SK-N-SH treated with all-trans-retinoic acid at 6 μM for 48 hours (cell line): ENCODE results near the gene PSG4.
"Not testable (repeated sequence)": the region's sequence is repeated elsewhere in the genome, so short reads cannot be mapped to it uniquely, and the experiment has no call there.

Experiments
- ATAC-seq: fragments of 200-7000 bp; cut with Tn5 transposase; 3 replicates; pipeline ENCODE4 v1.9.1; 2020; ENCODE audit warnings: mild to moderate bottlenecking, moderate library complexity
- CSDC2 ChIP-seq: fragments of 250-450 bp; sonication (Bioruptor Pico); IDR thresholded peaks from 2 replicates; pipeline ENCODE4 v1.5.0; 2020; ENCODE audit warnings: mild to moderate bottlenecking, moderate library complexity
- ISL1 ChIP-seq: fragments of 250-450 bp; sonication (Bioruptor Pico); IDR thresholded peaks from 2 replicates; pipeline ENCODE4 v2.1.2; 2022; ENCODE audit warnings: mild to moderate bottlenecking, moderate library complexity
- SNAI2 ChIP-seq: fragments of 250-450 bp; sonication (Bioruptor Pico); IDR thresholded peaks from 2 replicates; pipeline ENCODE4 v1.5.0; 2020; ENCODE audit warnings: mild to moderate bottlenecking, moderate library complexity
- TF ChIP-seq, protein P1 (sequence below): fragments of 250-450 bp; sonication (Bioruptor Pico); IDR thresholded peaks from 2 replicates; pipeline ENCODE4 v1.5.1; 2020; ENCODE audit warnings: low read depth, mild to moderate bottlenecking, moderate library complexity

PSG4 gene

DNA sequence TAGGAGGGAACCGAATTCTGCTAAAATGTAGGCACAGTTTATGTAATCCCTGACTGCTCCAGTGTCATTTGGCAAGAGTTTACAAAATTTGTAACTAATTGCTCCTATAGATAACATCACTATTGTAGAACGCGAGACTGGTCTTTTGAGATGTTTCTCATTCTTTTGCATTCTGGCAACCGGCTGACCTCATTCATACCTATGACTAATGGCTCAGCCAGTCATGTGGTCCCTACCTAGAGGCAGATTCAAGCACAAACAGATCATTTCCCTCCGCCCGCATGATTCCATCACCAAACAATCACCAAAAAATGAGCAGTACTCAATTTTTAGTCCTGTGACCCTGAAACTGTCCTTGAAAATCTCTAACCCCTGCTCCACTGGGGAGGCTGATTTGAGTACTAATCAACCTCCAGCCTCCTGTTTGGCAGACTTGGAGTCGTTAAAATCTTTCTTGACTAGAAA lies 4.1 kb downstream of the PSG4 start:
- TF ChIP-seq, protein P1, sequence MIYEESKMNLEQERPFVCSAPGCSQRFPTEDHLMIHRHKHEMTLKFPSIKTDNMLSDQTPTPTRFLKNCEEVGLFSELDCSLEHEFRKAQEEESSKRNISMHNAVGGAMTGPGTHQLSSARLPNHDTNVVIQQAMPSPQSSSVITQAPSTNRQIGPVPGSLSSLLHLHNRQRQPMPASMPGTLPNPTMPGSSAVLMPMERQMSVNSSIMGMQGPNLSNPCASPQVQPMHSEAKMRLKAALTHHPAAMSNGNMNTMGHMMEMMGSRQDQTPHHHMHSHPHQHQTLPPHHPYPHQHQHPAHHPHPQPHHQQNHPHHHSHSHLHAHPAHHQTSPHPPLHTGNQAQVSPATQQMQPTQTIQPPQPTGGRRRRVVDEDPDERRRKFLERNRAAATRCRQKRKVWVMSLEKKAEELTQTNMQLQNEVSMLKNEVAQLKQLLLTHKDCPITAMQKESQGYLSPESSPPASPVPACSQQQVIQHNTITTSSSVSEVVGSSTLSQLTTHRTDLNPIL (CRISPR knock-in tag), result peak; percentile 63; the same call in 1 of the 2 replicates
- TF ChIP-seq SNAI2 (CRISPR knock-in tag) (peak; percentile 25; the same call in 1 of the 2 replicates), ISL1 (CRISPR knock-in tag) (peak; percentile 57), CSDC2 (0 out of 2 replicates have a peak, but pooled peaks have one; percentile 19)
- peak; percentile 89 for ATAC-seq

DNA sequence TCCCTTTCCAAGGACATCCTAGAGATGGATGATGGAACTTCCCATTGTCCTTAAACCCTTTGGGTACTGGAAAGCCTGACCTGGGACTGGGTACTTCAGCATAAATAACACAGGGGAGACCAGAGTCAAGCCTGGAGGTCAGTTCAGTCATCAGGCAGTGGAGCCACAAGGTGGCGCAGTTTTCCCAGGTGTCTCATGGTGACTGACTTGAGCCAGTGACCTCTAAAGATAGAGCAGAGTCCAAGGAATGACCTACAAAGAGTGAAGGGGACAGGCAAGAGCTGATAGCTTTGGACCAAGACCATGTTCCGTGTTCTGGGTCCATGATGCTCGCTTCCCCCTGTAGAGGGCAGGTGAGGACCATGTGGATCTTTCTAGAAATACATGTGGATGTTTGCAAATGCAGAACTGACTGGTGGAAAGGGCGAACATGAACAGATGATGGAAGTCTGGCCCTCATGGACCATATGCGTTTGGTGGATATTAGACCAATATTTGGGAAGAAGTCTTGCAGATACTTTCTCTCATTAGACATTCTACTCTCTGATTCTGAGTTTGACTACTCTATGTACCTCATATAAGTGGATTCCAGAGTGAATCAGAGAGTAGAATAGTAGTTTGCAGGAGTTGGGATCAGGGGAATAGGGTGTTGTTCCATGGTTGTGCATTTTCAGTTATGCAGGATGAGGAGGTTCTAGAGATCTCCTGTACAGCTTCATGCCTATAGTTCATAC lies 6.6 kb downstream of the PSG4 start:
- ATAC-seq, result not testable (repeated sequence)

DNA sequence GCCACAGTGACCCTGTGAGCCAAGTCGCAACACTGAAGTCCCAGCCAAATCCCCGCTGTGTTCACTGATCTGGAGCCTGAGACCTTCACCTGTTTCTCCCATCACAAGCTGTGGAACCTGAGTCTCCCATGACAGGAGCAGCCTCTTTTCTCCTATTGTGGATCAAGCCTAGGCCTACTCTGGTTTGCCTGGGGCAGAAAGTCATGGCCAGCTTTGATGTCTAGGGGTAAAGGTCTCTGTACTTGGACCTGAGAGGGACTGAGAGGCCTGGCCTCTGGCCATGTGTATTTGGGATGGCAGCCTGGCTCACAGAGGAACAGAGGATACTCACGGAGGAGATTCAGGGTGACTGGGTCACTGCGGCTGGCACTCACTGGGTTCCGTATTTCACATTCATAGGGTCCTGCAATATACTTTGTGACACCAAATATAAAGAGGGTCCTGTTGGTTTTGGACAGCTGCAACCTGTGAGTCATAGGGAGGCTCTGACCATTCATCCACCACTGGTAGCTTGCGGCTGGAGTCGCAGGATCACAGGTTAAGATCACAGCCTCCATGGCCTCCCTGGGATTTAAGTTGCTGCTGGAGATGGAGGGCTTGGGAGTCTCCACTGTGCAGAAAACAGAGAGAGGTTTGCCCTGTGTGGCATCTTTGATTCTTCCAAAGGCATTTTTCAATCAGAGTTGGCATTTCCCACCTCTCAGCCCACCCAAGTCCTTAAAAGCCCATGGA lies 7.6 kb downstream of the PSG4 start:
- ATAC-seq, result not testable (repeated sequence)

DNA sequence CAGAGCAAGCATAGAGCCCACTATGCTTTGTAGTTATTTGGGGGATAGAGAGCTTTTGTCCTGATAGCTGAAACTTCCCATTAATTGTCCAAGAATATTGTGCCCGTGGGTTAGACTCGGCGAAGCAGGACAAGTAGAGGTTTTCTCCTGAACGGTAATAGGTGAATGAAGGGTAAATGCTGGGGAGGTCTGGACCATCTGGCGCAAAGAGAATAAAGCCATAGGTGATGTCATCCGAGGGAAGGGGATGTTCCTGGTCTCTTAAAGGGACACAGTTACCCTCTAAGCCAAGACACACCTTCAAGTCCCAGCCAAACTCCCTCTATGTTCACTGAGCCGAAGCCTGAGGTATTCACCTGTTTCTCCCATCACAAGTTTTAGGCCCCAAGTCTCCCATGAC lies 11.0 kb downstream of the PSG4 start:
- ATAC-seq, result not testable (repeated sequence)

DNA sequence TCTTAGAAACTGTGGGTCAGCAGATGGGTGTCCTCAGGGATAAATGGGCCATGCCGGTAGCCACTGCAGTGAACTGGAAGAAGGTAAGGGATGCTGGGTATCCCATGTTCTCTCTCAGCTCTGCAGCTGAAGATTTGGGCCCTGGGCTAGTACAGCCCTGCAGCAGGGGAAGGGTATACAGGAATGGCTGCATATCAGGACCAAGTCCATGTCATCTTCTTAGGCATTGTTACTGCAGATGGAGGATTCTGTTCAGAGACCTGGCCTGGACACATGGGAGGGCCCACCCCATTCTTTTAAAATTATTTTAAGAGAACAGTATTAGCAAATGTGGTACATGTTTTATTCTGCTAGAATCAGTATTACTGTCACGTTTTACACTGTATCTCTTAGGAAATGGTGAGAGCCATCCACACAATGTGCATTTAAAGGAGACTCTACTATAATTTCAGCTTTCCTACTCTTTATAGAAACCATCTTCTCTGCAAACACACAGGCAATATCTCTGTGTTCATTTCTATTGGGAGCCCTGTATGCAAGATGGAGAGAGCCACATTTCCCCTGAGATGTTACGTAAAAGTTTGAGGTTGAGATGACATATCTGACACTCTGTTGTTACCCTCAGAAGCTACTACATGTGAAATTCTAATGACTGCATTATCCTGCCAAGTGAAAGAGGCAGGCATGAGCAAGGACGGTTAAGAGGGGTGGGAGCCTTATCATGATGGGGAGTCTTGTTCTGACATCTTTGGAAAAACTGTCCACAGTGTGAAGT lies 12.9 kb downstream of the PSG4 start:
- ATAC-seq, result not testable (repeated sequence)

DNA sequence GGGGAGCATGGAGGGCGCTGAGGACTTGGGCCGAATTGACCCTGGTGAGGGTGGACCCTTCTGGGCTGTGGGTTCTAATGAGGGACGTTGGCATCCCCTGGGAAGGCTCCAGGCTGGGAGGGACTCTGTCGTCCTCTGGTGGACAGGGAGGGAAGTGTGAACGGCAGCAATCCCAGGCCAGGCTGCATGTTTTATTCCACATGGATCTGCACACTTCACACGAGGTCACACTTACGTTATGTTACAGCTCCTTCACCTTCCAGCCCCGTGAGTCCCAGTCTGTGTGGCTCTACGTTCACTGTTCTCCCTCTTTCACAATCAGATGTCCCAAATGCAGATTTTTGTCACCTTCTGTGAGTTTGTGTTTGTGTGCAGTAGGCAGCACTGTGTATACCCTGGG lies 17.3 kb downstream of the PSG4 start:
- ATAC-seq, result not testable (repeated sequence)

DNA sequence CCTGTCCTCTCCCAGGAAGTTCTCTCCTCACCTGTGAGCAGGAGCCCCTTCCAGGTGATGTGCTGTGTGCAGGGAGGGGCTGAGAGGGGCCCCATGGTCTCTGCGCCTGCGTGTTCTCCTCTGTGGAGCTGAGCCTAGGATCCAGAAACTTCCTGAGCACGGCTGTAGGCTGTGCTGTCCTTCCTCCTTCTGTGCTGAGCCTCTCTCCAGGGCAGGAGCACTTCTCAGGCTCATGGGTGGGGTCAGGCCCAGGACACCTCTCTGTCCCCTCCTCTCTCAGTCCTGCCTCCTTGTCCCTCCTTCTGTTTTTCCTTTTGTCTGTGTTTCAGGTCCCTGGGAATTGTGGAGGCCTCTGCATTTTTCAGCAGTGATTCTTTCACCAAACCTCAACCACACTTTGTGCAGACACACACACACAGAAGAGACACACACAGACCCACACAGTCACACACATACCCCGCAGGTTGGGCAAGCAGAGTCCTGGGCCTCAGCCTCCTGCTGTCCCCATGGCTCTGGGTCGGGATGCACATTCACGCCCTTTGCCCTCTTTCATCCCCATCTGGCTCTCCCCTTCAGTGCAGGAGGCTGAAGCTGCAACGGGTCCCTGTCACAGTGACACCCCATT lies 19.0 kb downstream of the PSG4 start, which contains the start of gene PSG5:
PSG5 (minus strand) TSS at position 226 of the 625 bp plus-strand sequence; CDS start at position 95, 131 bp downstream.
- not testable (repeated sequence) for ATAC-seq

DNA sequence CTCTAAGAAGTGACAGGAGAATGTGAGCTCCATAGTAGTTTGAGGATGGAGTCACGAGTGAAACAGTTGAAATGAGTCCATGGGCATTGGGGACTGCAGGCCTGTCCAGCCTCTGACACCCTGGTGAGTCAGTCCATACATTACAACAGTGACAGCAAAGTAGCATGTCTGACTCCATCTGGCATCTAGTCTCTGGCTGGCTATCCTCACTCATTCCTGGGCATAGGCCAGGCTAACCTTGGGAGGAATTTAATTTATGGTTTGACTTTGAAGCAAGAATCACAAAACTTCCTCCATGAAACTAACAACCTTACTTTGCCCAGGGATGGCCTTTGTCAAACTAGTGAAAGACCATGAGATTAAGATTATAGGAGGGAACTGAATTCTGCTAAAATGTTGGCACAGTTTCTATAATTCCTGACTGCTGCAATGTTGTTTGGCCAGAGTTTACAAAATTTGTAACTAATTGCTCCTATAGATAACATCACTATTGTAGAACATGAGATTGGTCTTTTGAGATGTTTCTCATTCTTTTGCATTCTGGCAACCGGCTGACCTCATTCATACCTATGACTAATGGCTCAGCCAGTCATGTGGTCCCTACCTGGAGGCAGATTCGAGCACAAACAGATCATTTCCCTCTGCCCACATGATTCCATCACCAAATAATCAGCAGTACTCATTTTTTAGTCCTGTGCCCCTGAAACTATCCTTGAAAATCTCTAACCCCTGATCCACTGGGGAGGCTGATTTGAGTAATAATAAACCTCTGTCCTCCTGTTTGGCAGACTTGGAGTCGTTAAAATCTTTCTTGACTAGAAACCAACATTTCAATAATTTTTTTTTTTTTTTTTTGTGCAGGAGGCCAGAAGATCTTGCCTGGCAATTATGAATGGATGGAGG lies 23.3 kb downstream of the PSG4 start:
- TF ChIP-seq ISL1 (CRISPR knock-in tag), result peak; percentile 79
- ATAC-seq, result peak; percentile 88

DNA sequence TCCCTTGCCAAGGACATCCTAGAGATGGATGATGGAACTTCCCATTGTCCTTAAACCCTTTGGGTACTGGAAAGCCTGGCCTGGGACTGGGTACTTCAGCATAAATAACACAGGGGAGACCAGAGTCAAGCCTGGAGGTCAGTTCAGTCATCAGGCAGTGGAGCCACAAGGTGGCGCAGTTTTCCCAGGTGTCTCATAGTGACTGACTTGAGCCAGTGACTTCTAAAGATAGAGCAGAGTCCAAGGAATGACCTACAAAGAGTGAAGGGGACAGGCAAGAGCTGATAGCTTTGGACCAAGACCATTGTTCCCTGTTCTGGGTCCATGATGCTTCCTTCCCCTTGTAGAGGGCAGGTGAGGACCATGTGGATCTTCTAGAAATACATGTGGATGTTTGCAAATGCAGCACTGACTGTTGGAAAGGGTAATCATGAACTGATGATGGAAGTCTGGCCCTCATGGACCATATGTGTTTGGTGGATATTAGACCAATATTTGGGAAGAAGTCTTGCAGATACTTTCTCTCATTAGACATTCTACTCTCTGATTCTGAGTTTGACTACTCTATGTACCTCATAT lies 25.8 kb downstream of the PSG4 start:
- not testable (repeated sequence) for ATAC-seq

DNA sequence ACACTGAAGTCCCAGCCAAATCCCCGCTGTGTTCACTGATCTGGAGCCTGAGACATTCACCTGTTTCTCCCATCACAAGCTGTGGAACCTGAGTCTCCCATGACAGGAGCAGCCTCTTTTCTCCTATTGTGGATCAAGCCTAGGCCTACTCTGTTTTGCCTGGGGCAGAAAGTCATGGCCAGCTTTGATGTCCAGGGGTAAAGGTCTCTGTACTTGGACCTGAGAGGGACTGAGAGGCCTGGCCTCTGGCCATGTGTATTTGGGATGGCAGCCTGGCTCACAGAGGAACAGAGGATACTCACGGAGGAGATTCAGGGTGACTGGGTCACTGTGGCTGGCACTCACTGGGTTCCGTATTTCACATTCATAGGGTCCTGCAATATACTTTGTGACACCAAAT lies 26.9 kb downstream of the PSG4 start:
- not testable (repeated sequence) for ATAC-seq

DNA sequence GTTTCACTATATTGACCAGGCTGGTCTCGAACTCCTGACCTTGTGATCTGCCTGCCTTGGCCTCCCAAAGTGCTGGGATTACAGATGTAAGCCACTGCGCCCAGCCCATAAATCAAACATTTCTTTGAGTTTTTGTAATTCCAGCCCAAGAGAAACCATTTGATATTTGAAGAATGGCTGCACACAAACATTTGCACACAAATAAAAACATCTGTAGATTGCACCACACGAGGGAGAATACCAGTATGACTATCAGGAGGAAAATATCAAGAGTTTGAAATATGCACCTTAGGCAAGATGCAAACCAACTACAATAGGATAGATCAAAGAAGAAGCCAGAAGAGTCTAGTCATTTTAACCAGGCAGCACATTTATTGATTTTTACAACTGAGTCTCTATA lies 39.5 kb downstream of the PSG4 start:
- ATAC-seq, result not testable (repeated sequence)

DNA sequence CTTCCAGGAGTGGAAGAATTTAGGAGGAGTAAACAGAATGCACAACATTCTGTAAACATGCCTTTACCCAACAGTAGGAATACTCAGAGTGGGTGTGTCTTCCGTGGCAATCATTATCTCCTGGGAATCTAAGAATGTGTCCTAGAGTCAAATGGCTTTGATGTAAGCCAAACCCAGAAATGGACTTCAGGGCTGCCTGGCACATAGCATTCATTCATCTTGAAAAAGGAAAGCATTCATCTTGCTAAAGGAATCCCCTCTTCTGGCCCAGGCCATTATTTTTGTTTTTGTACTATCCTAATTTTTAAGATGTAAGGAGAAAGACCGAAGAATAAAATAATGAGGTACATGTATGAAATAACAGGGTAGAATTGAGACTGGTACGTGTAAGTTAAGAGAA lies 42.3 kb downstream of the PSG4 start:
- not testable (repeated sequence) for ATAC-seq

DNA sequence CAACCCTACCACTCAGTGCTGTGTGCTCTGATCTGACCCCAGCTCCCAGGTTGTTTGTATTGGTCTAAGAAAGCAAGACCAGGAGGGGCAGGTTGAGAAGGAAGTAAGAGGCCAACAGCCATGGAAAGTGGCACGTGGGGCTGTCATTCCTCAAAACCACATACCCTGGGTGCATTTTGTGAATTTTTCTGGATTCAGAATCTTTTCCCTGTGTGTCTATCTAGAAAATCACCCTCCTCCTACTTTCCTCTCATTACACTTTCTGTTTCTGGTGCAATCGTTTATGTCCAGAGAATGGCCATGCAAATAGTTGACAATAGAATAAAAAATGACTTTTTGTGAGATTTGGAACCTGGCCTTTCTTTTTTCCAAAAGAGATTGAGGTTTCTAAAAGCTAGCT lies 43.2 kb downstream of the PSG4 start:
- not testable (repeated sequence) for ATAC-seq
